Vagina (tissue), 2 donors: ENCODE measurements around the gene ABR.

Experiments
- POLR2A ChIP-seq, 2 donors: fragments of 450-650 bp; IDR thresholded peaks; one replicate each; pipeline ENCODE4 v1.6.1; 2017; ENCODE audit warnings: antibody characterized with exemption in 2 of 2, mild to moderate bottlenecking in 2 of 2, moderate library complexity in 2 of 2
- POLR2AphosphoS5 ChIP-seq, 2 donors: sonication (generic); formaldehyde crosslinking; IDR thresholded peaks; one replicate each; pipeline ENCODE4 v1.9.0; 2017; ENCODE audit warnings: antibody characterized with exemption in 2 of 2, mild to moderate bottlenecking in 2 of 2, low read depth in 1 of 2; ENCODE audit not compliant: insufficient read depth in 1 of 2
- TF ChIP-seq, protein P1 (sequence below), 3 experiments: fragments of 450-650 bp in 2 of 3; fragments of 200-600 bp in 1 of 3; sonication (generic) in 1 of 3; IDR thresholded peaks; one replicate each; pipeline ENCODE4 v1.5.1; 2017 to 2019; ENCODE audit warnings: antibody characterized with exemption in 3 of 3, mild to moderate bottlenecking in 2 of 3, moderate library complexity in 2 of 3

DNA sequence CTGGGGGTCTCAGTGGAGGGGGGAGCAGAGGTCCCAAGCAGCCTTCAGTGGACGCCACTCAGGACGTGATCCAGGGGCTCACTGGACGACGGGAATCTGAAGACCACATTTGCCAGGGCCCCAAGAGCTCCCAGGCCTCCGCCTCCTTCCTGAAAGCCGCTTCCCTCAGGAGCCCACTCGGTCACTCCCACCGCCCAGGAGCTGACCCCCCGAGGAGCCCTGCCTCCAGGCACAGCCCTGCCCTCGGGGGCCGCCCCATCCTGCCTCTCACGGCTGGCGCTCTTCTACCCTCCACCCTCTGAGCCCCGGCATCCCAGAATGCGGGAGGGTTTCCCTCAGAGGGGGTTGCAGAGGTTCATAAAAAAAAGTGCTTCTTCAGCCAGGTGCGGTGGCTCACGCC, 158.6 kb downstream of the ABR start:
- no peak for TF ChIP-seq POLR2A (IDR thresholded peaks at IDR 0.05)
- TF ChIP-seq, protein P1, sequence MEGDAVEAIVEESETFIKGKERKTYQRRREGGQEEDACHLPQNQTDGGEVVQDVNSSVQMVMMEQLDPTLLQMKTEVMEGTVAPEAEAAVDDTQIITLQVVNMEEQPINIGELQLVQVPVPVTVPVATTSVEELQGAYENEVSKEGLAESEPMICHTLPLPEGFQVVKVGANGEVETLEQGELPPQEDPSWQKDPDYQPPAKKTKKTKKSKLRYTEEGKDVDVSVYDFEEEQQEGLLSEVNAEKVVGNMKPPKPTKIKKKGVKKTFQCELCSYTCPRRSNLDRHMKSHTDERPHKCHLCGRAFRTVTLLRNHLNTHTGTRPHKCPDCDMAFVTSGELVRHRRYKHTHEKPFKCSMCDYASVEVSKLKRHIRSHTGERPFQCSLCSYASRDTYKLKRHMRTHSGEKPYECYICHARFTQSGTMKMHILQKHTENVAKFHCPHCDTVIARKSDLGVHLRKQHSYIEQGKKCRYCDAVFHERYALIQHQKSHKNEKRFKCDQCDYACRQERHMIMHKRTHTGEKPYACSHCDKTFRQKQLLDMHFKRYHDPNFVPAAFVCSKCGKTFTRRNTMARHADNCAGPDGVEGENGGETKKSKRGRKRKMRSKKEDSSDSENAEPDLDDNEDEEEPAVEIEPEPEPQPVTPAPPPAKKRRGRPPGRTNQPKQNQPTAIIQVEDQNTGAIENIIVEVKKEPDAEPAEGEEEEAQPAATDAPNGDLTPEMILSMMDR (IDR thresholded peaks at IDR 0.05), result no peak
- no peak for TF ChIP-seq POLR2AphosphoS5 (IDR thresholded peaks at IDR 0.05; ENCODE audit: insufficient read depth in 1 of 2, low read depth in 1 of 2)
